Loucy (cell line): ENCODE results near the gene MLLT10.

Source experiments
- H2AFZ ChIP-seq: fragments of 200-600 bp; sonication (generic); 2 replicates; pipeline ENCODE4 v1.6.0; 2016; ENCODE audit warnings: antibody characterized with exemption, mild to moderate bottlenecking, low read length, moderate library complexity
- H3F3A ChIP-seq: fragments of 200-600 bp; 2 replicates; pipeline ENCODE4 v1.6.0; 2016; ENCODE audit warnings: antibody characterized with exemption, low read depth, mild to moderate bottlenecking
- H3K27me3 ChIP-seq: fragments of 200-600 bp; sonication (generic); 2 replicates; pipeline ENCODE4 v1.6.1; 2014; ENCODE audit warnings: low read length, mild to moderate bottlenecking; ENCODE audit not compliant: insufficient read depth, poor library complexity, severe bottlenecking
- H3K36me3 ChIP-seq: fragments of 200-600 bp; sonication (generic); 2 replicates; pipeline ENCODE4 v1.6.1; 2016; ENCODE audit warnings: low read length; ENCODE audit not compliant: insufficient read depth
- H3K4me1 ChIP-seq: fragments of 200-600 bp; sonication (generic); 2 replicates; pipeline ENCODE4 v1.5.1; 2014; ENCODE audit warnings: low read length, mild to moderate bottlenecking; ENCODE audit not compliant: insufficient read depth, poor library complexity, severe bottlenecking
- H3K4me2 ChIP-seq: fragments of 200-600 bp; sonication (generic); 2 replicates; pipeline ENCODE4 v1.6.0; 2014; ENCODE audit warnings: antibody characterized with exemption, low read length, low read depth, mild to moderate bottlenecking; ENCODE audit not compliant: poor library complexity, severe bottlenecking
- H3K4me3 ChIP-seq: fragments of 200-600 bp; sonication (generic); 2 replicates; pipeline ENCODE4 v1.5.1; 2014; ENCODE audit warnings: low read length, mild to moderate bottlenecking, mixed read lengths; ENCODE audit not compliant: poor library complexity, severe bottlenecking
- H3K79me2 ChIP-seq: fragments of 200-600 bp; sonication (generic); 2 replicates; pipeline ENCODE4 v1.6.1; 2014; ENCODE audit warnings: low read length; ENCODE audit not compliant: insufficient read depth
- H3K9ac ChIP-seq: fragments of 200-600 bp; sonication (generic); 2 replicates; pipeline ENCODE4 v1.6.0; 2014; ENCODE audit warnings: mild to moderate bottlenecking, low read depth, low read length, moderate library complexity; ENCODE audit not compliant: poor library complexity, severe bottlenecking
- H3K9me2 ChIP-seq: fragments of 200-600 bp; sonication (generic); replicated peaks from 2 replicates; pipeline ENCODE4 v1.6.1; 2016; ENCODE audit warnings: low read depth, low read length, mixed read lengths
- H3K9me3 ChIP-seq: fragments of 200-600 bp; sonication (generic); 2 replicates; pipeline ENCODE4 v1.6.1; 2014; ENCODE audit warnings: mild to moderate bottlenecking, antibody characterized with exemption, low read length, low read depth; ENCODE audit not compliant: insufficient read depth
- H4K20me1 ChIP-seq: fragments of 200-600 bp; sonication (generic); 2 replicates; pipeline ENCODE4 v1.6.0; 2014; ENCODE audit warnings: antibody characterized with exemption, low read length, mild to moderate bottlenecking; ENCODE audit not compliant: insufficient read depth, poor library complexity, severe bottlenecking
- CTCF ChIP-seq: fragments of 200-600 bp; sonication (generic); conservative IDR thresholded peaks from 2 replicates; pipeline ENCODE4 v1.5.1; 2014; ENCODE audit warnings: mild to moderate bottlenecking, antibody characterized with exemption, low read length
- EZH2phosphoT487 ChIP-seq: fragments of 200-600 bp; IDR thresholded peaks from 2 replicates; pipeline ENCODE4 v1.6.1; 2018; ENCODE audit warnings: antibody characterized with exemption, mild to moderate bottlenecking, moderate library complexity, borderline replicate concordance

Gene MLLT10

GRCh38 chr10:21759232-21759631 lies 225.2 kb downstream of the MLLT10 start:
- Histone ChIP-seq H3K36me3 (peaks cover 41% of the 10 kb centered on the region; the same call in 1 of the 2 replicates), H3K4me3 (no peak overlapping the region), H3F3A (no peaks in the 10 kb centered on the region), H3K4me1 (no peaks in the 10 kb centered on the region), H3K27me3 (no peaks in the 10 kb centered on the region), H4K20me1 (no peaks in the 10 kb centered on the region), H2AFZ (no peak overlapping the region), H3K9me2 (no peaks in the 10 kb centered on the region), H3K79me2 (no peaks in the 10 kb centered on the region), H3K9me3 (no peaks in the 10 kb centered on the region), H3K9ac (no peak overlapping the region), H3K4me2 (no peak overlapping the region)
- no peak for TF ChIP-seq CTCF
- no peak for TF ChIP-seq EZH2phosphoT487

- no peak for TF ChIP-seq EZH2phosphoT487
- no peak for TF ChIP-seq CTCF
- H3K4me3 ChIP-seq: no peak overlapping the region
- no peaks in the 10 kb centered on the region for H3K9me3 ChIP-seq
- H2AFZ ChIP-seq: no peak overlapping the region
- H3F3A ChIP-seq: no peaks in the 10 kb centered on the region
- H3K4me2 ChIP-seq: no peak overlapping the region
- H3K4me1 ChIP-seq: no peaks in the 10 kb centered on the region
- no peaks in the 10 kb centered on the region for H3K79me2 ChIP-seq
- H3K36me3 ChIP-seq: peaks cover 37% of the 10 kb centered on the region; the same call in 1 of the 2 replicates
- no peaks in the 10 kb centered on the region for H4K20me1 ChIP-seq
- no peaks in the 10 kb centered on the region for H3K9me2 ChIP-seq
- H3K27me3 ChIP-seq: no peaks in the 10 kb centered on the region
- no peak overlapping the region for H3K9ac ChIP-seq
Observed at GRCh38 chr10:21760332-21760731, 226.3 kb downstream of the MLLT10 start.

- Histone ChIP-seq H3K79me2 (no peaks in the 10 kb centered on the region), H3K4me1 (no peaks in the 10 kb centered on the region), H3K27me3 (no peaks in the 10 kb centered on the region), H3K36me3 (peaks cover 6% of the 10 kb centered on the region; the same call in 1 of the 2 replicates), H3K4me2 (no peak overlapping the region), H3K4me3 (no peak overlapping the region), H3K9me2 (no peaks in the 10 kb centered on the region), H2AFZ (no peak overlapping the region), H3F3A (no peaks in the 10 kb centered on the region), H4K20me1 (no peaks in the 10 kb centered on the region), H3K9ac (no peak overlapping the region), H3K9me3 (no peaks in the 10 kb centered on the region)
- TF ChIP-seq EZH2phosphoT487 (no peak), CTCF (no peak)
Observed at GRCh38 chr10:21764466-21765189, 230.6 kb downstream of the MLLT10 start.
